ENCODE data around the gene BLOC1S2. TPM values are rescaled to one million over a fixed set of nuclear protein-coding genes. Genes with fewer than 3 reads are reported as not detected.

The BLOC1S2 gene
- total RNA-seq, 1 experiment from 2014 or later: 69.8 TPM

- H2BK12ac ChIP-seq (ENCODE audit: insufficient read length, low read depth, low read length): no peak overlapping the region
- TF ChIP-seq CTCF (conservative IDR thresholded peaks at IDR 0.05): no peak
- H3T11ph ChIP-seq (ENCODE audit: low read length): no peak overlapping the region
- H2AFZ ChIP-seq (ENCODE audit: low read length): no peak overlapping the region
- no peak overlapping the region for H3K18ac ChIP-seq (ENCODE audit: insufficient read length, low read depth, low read length)
- H4K91ac ChIP-seq (ENCODE audit: insufficient read length, low read depth, low read length): no peak overlapping the region
- H3K4me1 ChIP-seq (ENCODE audit: insufficient read depth, low read length): no peaks in the 10 kb centered on the region
- H3K79me1 ChIP-seq (ENCODE audit: insufficient read depth, low read depth, low read length, poor library complexity, severe bottlenecking): no peaks in the 10 kb centered on the region
- no peaks in the 10 kb centered on the region for H3K23me2 ChIP-seq (ENCODE audit: insufficient read length, low read depth, low read length, poor library complexity, severe bottlenecking)
- Mint-ChIP-seq H3K4me3 (no peak overlapping the region), H3K9me3 (no peaks in the 10 kb centered on the region), H3K4me1 (no peaks in the 10 kb centered on the region), H3K27me3 (ENCODE audit: low read depth) (no peaks in the 10 kb centered on the region), H3K36me3 (ENCODE audit: insufficient read depth in 1 of 3, low read depth in 3 of 3) (peaks cover 13 to 76% (median 61%) of the 10 kb centered on the region in 3 experiments; a peak in 6 of 7 replicates), H3K27ac (no peak overlapping the region)
- DNase-seq: no peak
- H3K9me3 ChIP-seq (ENCODE audit: control insufficient read depth, low read depth, low read length): no peaks in the 10 kb centered on the region
- no CpG with 5 or more reads among the region's 3 CpGs for WGBS (ENCODE audit: extremely low coverage, insufficient read length, low lambda C conversion rate)
- H2BK15ac ChIP-seq (ENCODE audit: low read depth, low read length): no peak overlapping the region
- no peak overlapping the region for H3K56ac ChIP-seq (ENCODE audit: insufficient read length, low read depth, low read length)
- H2AK5ac ChIP-seq (ENCODE audit: insufficient read length, low read length): no peak overlapping the region
- H3K9ac ChIP-seq (ENCODE audit: extremely low read depth, insufficient read length, low read length): no peak overlapping the region
- no peak overlapping the region for H4K8ac ChIP-seq (replicated peaks; ENCODE audit: insufficient read length, low read depth, low read length)
- no peak overlapping the region for H3K4ac ChIP-seq (ENCODE audit: low read depth, low read length)
- no peaks in the 10 kb centered on the region for H3K79me2 ChIP-seq (ENCODE audit: insufficient read depth, low read length)
- H2BK120ac ChIP-seq (ENCODE audit: low read depth, low read length, poor library complexity, severe bottlenecking): no peak overlapping the region
- H3K14ac ChIP-seq (ENCODE audit: insufficient read depth, low read length): no peak overlapping the region
- H2BK5ac ChIP-seq (ENCODE audit: insufficient read length, low read length): no peak overlapping the region
- no peak overlapping the region for H3K4me2 ChIP-seq (ENCODE audit: insufficient read depth, insufficient read length, low read length)
- no peak overlapping the region for H2BK20ac ChIP-seq (ENCODE audit: low read depth, low read length, poor library complexity, severe bottlenecking)
- no peaks in the 10 kb centered on the region for H4K20me1 ChIP-seq (ENCODE audit: control insufficient read depth, insufficient read depth, insufficient read length)
- H3K27ac ChIP-seq (ENCODE audit: insufficient read length, low read depth, low read length): no peak overlapping the region
- H4K5ac ChIP-seq (ENCODE audit: insufficient read length, low read depth, low read length): no peak overlapping the region
- no peaks in the 10 kb centered on the region for H3K27me3 ChIP-seq (ENCODE audit: insufficient read depth, low read length)
- no peak overlapping the region for H3K23ac ChIP-seq (ENCODE audit: insufficient read length, low read depth, low read length)
Observed at GRCh38 chr10:100239851-100240250, 46.6 kb downstream of the BLOC1S2 start.

Data from H9 (cell line).